DMS53 treated with DMSO at 0.1 percent for 48 hours (cell line): ENCODE data around the gene RNF111.
A peak's percentile ranks its signal among the peaks of the same experiment; 100 is the strongest.

Experiments used
- DNase-seq: peaks from one replicate; lab custom pipeline; 2025; ENCODE audit not compliant: unreplicated experiment; lab: John Stamatoyannopoulos, UW

RNF111 gene

DNA sequence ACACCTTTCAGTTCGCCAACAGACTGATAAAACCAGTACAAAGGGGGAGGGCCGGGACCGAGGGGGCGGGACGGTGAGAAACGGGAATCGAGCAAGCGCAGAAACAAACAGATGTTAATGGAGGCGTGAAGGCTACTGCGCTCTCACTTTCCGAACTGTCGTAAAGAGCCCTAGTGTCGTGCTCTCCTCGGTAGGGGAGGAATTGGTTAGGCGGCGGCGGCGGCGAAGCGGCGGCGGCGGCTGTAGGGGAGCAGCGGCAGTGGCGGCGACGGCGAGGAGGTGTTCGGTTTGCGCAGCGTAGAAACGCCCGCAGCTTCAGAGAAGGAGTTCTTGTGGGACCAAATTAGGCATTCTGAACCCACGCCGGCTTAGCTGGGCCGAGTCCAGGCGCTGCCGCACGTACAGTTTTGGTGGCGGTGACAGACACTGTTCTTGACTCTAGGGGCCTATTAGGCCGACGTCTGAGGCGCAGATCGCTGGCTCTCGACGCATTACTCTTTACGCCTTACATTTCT is at the start of gene RNF111:
Gene RNF111, plus strand, starts transcription at position 173 of the 515 bp plus-strand sequence. CDS start 43,160 bp downstream, outside the sequence.
- DNase-seq, result peak; percentile 83

DNA sequence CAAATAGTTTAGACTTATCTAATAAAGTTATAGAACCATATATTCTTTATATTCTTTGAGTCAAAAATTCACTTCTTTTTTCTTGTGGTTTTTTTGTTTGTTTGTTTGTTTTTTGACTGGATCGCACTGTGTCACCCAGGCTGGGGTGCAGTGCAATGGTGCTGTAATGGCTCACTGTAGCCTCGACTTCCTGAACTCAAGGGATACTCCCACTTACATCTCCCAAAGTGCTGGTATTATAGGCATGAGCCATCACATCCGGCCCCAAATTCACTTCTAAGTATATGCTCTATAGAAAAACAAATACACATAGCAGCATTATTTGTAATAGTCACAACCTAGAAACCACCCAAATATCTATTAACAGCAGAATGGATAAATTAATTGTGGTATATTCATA is 40.3 kb upstream of the RNF111 start:
- DNase-seq, result no peak

DNA sequence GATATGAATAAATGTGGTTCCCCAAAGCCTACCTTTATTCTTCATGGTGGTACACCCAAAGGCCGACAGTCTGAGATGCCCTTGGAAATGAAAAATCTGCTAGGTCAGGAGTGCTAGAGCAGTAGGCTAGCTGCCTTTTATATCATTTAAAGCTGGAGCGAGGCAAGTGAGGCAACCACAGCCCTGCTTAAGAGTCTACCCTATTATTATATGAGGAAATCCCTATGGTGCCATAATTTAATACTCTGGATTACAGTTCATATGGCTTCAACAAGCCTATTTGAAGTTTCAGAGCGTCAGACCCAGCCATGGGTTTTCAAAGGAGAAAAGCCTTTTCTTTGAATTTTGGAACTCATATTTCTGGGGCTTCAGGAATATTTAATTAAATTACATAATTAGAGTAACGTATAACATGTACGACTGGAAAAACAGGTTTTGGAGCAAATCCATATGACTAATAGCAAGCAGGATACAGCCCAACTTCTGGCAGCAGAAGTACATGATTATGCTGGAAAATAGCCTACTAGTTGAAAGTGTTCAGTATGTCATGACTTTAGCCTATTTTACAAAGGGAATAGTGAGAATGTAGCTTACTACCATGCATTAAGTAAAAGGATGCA is 36.0 kb upstream of the RNF111 start:
- DNase-seq, result peak; percentile 66

DNA sequence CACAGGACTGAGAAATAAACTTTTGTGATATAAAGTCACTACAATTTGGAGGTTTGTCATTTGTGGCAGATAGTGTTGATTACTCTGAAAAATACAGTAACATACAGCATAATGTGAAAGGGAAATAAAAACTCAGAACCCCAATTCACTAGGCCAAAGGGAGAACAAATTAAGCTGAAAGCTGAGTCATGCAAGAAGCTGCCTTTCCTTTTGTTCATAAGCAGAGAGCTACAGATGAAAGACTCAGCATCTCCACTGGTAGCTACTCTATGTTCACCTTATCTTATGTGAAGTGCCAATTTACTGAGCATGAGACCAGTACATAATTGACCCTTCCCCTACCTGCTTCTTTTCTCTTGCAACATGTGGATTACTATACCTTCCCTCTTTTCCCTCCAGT is 34.7 kb upstream of the RNF111 start:
- no peak for DNase-seq

DNA sequence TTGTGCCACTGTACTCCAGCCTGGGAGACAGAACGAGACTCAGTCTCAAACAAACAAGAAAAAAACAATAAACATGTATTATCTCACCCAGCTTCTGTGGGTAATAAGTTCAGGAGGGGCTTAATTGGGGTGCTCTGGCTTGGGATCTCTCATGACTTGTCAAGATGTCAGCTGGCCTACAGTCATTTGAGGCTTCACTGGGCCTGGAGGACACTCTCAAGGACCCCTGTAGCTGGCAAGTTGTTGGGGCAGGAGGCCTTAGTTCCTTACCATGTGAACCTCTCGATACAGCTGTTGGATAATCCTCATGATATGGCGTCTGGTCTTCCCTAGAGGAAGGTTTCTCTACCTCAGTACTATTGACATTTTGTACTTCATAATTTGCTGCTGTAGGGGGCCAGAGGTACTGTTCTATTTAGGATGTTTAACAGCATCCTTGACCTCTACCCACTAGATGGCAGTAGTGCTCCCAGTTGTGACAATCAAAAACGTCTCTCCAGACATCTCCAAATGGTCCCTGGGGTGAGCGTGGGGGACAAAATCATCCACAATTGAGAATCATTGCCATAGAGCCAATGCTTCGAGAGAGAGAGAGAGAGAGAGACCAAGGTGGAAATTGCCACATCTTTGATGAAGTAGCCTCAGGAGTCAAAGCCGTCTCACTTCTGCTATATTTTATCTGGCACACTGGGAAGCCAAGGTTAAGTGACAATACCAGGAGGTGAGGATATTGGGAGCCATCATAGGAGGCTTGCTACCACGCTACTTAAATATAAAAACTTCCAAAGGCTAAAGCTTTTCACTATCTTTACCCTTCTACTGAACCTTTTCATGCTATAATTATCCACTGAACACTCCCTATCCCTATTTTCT is 30.1 kb upstream of the RNF111 start:
- DNase-seq, result peak; percentile 48

DNA sequence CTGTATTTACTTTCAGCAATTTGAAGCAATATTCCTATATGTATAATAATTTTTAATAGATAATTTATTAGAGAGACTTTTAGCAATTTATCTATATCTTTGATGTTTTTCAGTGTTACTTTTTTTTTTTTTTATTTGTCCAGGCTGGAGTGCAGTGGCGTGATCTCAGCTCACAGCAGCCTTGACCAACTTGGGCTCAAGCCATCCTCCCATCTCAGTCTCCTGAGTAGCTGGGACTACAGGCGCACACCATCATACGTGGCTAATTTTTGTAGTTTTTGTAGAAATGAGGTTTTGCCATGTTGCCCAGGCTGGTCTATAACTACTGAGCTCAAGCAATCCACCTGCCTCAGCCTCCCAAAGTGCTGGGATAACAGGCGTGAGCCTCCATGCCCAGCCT is 28.7 kb upstream of the RNF111 start:
- DNase-seq, result no peak

DNA sequence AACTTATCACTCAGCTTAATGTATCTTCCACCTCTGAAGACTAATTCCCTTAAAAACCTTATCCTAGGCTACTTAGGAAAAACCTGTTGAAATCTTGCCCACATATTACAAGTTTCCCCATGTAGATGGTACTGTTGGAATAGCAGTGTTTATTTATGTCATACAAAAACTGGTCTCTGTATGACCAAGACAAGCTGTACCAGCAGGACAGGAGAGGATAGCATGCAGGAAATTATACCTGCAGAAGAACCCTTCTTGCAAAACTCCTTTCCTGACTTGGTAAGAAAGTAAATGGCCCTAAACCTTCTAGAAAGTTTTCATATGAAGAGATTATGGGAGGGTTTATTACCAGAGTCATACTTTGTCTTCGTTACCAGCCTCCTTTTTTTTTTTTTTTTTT is 25.3 kb upstream of the RNF111 start:
- DNase-seq, result no peak

DNA sequence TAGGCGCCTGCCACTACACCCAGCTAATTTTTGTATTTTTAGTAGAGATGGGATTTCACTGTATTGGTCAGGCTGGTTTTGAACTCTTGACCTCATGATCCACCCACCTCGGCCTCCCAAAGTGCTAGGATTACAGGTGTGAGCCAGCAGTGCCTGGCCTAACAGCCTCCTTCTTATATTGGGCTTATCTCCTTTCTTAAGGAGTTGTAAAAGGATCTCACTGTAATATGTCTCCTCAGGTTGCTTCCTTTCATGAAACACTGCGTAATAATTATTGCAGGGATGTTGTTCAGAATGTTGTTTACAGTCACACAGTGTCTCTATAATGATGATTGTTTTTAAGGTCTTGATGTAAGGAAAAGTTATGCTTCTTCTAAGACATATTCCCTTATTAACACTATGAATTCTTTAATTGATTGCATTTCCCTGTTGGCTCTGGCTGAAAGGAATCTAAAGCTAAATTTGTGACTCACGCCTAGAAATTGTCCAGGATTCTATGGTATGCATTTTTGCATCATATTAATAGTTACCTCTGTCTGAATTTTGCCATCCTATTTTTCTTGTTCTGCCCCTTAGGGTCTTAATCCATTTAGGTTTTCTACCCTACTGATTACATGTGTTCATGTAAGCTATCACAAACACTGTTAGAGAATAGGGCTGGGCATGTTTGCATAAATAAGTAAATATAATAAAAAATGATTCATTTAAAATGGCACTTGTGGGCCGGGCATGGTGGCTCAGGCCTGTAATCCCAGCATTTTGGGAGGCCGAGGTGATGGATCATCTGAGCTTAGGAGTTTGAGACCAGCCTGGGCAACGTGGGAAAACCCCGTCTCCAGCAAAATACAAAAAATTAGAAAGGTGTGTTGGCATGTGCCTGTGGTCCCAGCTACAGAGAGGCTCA is 24.5 kb upstream of the RNF111 start:
- no peak for DNase-seq

DNA sequence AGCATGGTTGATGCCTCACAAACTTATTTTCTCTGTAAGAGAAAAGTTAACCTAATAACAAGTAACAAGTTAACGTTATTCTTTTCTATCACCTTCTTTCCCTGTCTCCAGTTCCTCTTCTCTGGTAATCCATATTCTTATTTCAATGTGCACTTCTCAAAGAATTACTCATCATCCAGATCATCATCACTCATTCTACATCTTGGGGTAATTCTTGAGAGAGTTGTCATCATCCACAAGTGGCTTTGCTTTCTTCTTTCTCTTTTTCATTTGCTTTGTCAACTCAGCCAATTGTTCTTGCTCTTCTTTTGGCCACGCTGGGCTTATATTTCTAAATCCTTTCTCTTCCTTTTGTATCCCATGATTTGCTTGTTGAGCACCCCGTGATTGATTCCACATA is 20.8 kb upstream of the RNF111 start:
- DNase-seq, result no peak

DNA sequence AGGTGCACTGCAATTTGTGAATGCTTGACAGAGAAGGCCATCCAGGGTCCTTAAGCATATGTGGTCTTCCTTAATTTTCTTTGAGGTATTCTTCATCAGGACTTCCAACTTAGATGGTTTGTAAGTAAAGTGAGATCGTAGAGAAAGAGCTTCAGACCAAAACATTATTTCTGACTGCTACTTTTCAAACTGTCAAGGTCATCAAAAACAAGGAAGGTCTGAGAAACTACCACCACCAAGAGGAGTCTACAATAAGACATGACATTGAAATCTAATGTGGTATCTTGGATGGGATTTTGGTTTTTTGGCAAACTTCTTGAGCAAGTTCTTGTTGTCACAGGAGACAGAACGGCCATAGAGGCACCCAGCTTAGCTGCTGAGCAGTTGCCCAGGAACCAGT is 20.0 kb upstream of the RNF111 start:
- DNase-seq, result no peak

DNA sequence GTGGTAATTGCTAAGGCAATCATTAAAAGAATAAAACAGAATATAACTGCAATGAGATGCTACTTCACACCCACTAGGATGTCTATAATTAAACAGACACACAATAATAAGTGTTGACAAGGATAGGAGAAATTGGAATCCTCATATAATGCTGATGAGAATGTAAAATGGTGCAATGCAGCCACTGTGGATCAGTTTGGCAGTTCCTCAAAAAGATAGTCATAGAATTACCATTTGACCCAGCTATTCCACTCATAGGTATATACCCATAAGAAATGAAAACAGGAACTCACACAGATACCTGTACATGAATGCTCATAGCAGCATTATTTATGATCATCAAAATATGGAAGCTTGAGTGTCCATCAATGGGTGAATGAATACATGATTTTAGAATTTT is 9.6 kb upstream of the RNF111 start:
- DNase-seq, result no peak

DNA sequence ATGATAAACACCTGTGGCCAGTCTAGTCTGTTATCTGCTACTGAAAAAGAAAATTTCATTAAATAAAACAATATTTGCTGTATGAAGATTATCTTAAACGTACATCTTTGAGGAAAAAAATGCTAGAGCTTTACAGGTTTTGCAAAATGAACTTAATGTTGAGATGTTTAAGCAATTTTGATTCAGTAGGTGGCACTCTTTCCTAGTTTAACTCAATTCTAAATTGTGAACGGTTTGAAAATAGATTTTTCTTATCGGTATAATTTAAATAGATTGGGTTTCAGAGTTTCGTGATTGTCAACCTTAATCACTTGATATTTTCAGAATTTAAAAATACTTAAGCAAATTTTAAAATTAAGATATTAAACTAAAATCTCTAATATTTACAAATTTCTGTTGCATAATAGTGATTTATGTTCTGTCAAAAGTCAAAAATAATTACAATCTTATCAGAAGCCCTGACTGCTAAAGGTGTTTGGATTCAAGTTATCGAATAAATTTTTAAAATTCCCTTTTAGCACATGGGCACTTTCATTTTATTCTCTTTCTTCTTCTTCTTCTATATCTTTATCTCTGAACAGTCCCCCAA is 7.0 kb upstream of the RNF111 start:
- DNase-seq, result peak; percentile 3

DNA sequence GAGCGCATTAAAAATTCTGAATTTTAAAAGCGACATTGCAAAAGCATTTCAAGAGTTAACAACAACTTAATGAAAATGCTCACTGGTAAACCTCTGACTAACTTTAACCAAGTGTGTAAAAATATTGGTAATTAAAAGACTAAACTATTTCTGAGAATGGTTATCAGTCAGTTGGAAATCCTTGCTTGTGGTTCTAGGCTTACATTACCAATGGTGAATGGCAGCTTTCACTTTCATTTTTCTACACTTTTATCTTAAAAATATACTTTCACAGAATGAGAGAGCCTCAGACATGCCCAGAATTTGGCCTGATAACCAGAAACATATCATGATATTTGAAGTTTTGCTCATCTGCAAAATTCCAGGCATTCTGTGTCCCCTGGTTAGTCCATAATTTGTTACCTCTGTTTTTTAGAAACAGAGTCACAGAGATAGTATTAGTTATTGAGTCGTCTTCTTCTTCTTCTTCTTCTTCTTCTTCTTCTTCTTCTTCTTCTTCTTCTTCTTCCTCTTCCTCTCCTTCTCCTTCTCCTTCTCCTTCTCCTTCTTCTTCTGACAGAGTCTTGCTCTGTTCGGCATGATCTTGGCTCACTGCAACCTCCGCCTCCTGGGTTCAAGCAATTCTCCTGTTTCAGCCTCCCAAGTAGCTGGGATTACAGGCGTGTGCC is 5.5 kb upstream of the RNF111 start:
- DNase-seq, result no peak

DNA sequence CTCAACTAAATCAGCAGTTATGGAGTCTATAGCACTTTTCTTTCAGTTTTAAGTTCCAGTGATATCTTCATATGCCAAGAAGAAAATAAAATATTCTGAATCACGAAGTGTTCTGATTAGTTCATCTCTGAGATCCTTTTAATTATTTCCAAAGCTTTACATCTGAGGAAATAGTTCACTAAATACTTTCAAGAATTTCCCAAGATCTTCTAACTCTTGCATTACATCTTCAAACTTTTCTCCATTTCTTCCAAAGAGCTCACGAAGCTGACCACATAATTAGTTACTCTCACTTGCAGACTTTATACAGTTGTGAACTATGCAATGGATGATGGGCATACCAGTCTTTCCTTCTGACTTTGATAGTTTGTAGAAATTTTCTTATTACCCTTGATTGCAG is 4.2 kb upstream of the RNF111 start:
- no peak for DNase-seq

DNA sequence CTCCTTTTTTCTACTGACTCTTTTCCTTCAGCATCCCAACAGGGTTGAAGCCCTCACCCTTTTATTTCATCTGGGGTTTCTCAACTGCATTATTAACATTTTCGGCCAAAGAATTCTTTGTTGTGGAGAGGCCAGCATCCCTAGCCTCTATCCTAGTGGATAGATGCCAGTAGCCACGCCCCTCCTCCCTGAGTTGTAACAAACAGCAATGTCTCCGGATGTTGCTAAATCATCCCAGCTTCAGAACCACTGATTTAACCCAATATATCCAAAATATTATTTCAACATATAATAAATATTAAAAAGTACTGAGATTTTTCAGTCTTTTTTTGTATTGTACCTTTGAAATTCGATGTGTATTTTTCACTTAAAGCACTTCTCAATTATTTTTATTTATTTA is 2.0 kb upstream of the RNF111 start:
- no peak for DNase-seq

DNA sequence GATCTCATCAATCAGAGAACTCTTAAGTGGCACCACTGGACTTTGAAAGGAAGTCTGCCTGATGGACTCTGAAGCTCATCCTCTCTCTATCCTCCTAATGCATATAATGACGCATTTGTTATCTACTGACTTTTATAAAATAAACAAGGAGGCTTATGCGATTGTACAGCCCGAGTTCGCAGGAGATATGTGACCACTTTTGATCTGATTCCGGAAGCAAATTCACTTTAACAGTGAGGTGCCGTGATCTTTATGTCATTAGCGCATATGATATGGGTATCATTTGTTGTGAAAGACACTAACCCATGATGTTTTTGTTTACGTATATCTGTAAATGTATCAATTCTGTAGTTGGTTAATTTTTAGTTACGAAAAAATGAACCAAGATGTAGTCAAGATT is 427 bp upstream of the RNF111 start:
- peak; percentile 31 for DNase-seq

DNA sequence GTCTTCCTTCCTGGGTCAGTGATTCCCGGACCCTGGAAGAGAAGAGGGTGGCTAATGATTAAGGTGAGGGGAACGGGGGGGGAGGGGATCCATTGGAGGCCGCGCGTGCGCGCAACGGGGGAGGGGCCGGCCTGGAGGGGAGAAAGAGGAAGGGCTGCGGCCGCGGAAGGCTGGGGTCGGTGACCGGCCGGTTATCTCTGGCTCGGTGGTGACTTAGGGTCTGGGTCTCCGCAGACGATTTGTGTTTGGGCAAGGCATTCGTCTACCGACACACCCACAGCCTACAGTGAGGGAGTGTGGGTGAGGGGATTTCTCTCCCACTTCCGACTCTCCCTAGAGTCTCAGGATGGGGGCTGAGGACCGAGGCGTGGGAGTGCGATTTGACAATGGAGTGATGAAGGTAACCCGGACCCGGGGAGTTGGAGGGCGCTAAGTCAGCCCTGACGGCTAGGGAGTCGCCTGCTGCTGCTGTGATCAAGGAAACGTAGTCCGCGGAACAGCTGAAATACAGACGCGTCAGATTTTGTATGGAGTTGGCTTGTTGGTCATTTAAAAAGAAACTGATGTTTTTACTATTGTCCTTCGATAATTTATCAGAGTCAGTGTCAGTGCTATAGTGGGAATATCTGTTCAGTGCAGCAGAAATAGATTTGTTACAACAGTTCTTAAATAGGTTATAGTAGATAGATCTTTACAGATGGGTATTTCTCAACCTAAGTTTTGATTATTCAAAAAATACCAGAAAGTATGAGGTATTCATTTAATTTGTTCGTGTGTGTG is 733 bp downstream of the RNF111 start:
- DNase-seq, result no peak

DNA sequence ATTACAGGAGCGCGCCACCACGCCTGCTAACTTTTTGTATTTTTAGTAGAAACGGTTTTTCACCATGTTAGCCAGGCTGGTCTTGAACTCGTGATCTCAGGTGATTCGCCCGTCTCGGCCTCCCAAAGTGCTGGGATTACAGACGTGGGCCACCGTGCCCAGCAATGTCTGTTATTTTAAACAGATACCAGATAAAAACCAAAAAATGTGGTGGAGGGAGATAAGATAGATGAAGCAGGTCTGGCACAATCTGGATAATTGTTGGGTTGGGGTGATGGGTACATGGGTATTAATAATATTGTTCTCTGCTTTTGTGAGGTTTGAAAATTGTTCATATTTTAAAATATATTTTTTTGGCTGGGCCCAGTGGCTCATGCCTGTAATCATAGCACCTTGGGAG is 4.7 kb downstream of the RNF111 start:
- DNase-seq, result no peak

DNA sequence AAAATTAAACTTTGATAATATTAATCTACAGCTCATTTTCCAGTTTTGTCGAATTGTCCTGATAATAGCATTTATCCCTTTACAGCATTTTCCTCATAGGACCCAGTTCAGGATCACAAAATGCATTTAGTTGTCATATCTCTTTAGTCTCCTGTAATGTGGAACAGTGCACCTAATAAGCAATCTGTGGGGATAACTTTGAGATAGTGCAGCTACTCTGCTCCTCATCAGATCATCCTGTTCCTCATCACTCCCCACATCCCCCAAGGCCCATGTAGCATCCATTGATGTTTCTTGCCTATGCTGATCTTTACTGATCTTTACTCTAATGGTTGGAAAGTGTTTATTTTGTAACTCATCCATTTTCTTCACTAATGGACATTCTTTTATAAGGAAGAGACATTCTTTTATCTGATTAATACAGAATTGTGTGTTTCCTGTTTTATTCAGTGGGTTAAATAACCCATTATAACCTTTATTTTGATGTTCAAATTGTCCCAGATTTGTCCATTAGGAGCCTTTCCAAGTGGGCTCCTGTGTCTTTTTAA is 7.5 kb downstream of the RNF111 start:
- DNase-seq, result no peak
